A549 (cell line): ENCODE measurements around the gene NPY5R. TPM values are rescaled to one million over a fixed set of nuclear protein-coding genes. Genes with fewer than 3 reads are reported as not detected.

Experiments
- ELK1 ChIP-seq: fragments of 150-350 bp; IDR thresholded peaks from 2 replicates; pipeline ENCODE4 v1.6.1; 2014; ENCODE audit warnings: low read depth, mild to moderate bottlenecking, low read length
- polyA plus RNA-seq, 4 experiments: library from polyadenylated mRNA; depleted of rRNA in 3 of 4; stranded (reverse); fragments of >200 nt; fragmentation: RNase III in 1 of 4; extraction: RNeasy Plus Mini Kit Qiagen cat#74134 plus additional on column Dnase treatment in 1 of 4; gene quantifications; 2 replicates in 3 of 4; 3 replicates in 1 of 4; pipeline ENCODE4 v1.2.3, GENCODE V29; 2011 to 2017

NPY5R gene
- polyA plus RNA-seq, 2 of the 4 experiments (the other 2 are of a cell fraction): 0.13 TPM; not detected in 1

- no peak for TF ChIP-seq ELK1
These were observed 57.2 kb downstream of the NPY5R start (continued) for GRCh38 chr4:163400911-163401310.

Other genes starting within 250 kb of the NPY5R start
- 13.2 and 18.7 TPM in 2 replicates for gene NAF1, start 177.0 kb upstream of the NPY5R start, polyA plus RNA-seq (2011; rRNA removed)
- gene NAF1, start 177.0 kb upstream of the NPY5R start, polyA plus RNA-seq (2017; fragmentation: RNase III; extraction: RNeasy Plus Mini Kit Qiagen cat#74134 plus additional on column Dnase treatment): 13.0 to 13.7 TPM (median 13.6 TPM) in 3 replicates
- 0.23 and 0.30 TPM in 2 replicates for gene NPY1R, start 11.3 kb upstream of the NPY5R start, polyA plus RNA-seq (2011; rRNA removed)
- gene NPY1R, start 11.3 kb upstream of the NPY5R start, polyA plus RNA-seq (2017; fragmentation: RNase III; extraction: RNeasy Plus Mini Kit Qiagen cat#74134 plus additional on column Dnase treatment): 0.03 to 0.14 TPM (median 0.13 TPM) in 3 replicates
- not detected in 2 replicates for gene TKTL2, start 129.9 kb downstream of the NPY5R start, polyA plus RNA-seq (2011; rRNA removed)
- not detected in 3 replicates for gene TKTL2, start 129.9 kb downstream of the NPY5R start, polyA plus RNA-seq (2017; fragmentation: RNase III; extraction: RNeasy Plus Mini Kit Qiagen cat#74134 plus additional on column Dnase treatment)
- 14.2 and 28.5 TPM in 2 replicates for gene TMA16, start 150.8 kb downstream of the NPY5R start, polyA plus RNA-seq (2011; rRNA removed)
- 36.1 to 39.2 TPM (median 37.0 TPM) in 3 replicates for gene TMA16, start 150.8 kb downstream of the NPY5R start, polyA plus RNA-seq (2017; fragmentation: RNase III; extraction: RNeasy Plus Mini Kit Qiagen cat#74134 plus additional on column Dnase treatment)